DMS153 (cell line): ENCODE data around the gene GDAP2.
A peak's percentile ranks its signal among the peaks of the same experiment; 100 is the strongest.
"Not testable (repeated sequence)": the region's sequence is repeated elsewhere in the genome, so short reads cannot be mapped to it uniquely, and the experiment has no call there.

ENCODE experiments used
- DNase-seq: peaks from one replicate; lab custom pipeline; 2025; lab: John Stamatoyannopoulos, UW

Gene GDAP2, protein sequence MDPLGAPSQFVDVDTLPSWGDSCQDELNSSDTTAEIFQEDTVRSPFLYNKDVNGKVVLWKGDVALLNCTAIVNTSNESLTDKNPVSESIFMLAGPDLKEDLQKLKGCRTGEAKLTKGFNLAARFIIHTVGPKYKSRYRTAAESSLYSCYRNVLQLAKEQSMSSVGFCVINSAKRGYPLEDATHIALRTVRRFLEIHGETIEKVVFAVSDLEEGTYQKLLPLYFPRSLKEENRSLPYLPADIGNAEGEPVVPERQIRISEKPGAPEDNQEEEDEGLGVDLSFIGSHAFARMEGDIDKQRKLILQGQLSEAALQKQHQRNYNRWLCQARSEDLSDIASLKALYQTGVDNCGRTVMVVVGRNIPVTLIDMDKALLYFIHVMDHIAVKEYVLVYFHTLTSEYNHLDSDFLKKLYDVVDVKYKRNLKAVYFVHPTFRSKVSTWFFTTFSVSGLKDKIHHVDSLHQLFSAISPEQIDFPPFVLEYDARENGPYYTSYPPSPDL

GRCh38 chr1:117929343-117930172 is at the start of gene GDAP2, which contains the start of gene WDR3:
Gene GDAP2, minus strand, starts transcription at chr1:117929621. Its CDS starts 9,264 bp downstream, at chr1:117920357.
Gene WDR3, plus strand, starts transcription at chr1:117929739. Its CDS starts 3,581 bp downstream, at chr1:117933320.
- peak; percentile 96 for DNase-seq

DNA sequence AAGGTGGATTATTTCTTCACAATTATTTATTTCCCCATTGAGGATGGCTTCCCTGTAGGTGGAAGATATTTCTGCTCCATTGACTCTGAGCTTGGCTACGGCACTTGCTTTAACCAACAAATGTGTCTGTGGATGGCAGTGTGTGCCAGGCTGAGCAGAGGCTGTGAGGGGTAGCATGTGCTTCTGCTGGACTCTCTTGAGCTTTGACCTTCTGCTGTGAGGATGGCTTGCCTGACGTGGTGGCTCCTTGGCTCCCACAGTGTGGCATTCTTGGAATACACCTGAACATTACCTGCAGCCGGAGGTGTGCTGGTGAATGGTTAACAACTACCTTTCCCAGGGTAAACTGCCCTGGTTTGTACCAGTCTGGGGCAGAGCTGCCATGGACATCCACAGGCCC is 47.0 kb upstream of the GDAP2 start:
- DNase-seq = no peak

DNA sequence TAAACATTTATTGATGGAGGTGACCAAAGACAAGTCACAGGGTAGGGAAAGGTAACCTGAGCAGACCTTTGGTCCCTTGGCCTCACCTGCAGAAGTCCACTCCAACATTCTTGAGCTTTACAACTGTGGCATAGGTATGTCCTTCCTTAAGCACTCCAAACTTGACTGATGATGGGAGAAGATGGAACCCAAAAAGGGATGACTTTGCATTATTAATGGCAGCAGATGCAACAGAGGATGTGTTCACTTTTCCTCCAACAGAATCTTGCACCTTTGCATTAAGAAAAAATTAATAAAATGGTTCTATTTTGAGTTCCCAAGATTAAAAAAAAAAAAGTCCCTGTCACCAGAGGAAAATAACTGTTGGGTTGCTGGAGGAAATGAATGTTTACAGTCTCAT is 42.4 kb upstream of the GDAP2 start:
- no peak for DNase-seq

DNA sequence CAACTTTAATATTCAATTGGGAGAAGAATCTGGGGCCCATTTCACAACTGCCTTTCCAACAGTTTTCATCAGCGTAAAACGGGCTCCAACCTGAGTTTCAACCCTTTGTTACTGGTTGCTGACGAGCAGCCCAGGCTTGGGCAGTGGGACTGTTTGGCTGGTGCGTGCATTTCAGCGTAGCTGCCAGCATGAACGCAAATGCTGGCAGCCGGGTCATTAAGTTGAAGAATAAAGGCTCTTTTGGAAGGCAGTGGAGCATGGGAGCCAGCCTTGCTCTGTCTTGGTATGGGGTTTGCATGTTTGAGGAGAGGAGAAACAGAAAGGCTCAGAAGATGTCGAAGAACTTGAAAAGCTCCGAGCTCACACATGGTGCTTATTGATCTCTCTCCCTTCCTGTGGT is 40.8 kb upstream of the GDAP2 start:
- DNase-seq = no peak

DNA sequence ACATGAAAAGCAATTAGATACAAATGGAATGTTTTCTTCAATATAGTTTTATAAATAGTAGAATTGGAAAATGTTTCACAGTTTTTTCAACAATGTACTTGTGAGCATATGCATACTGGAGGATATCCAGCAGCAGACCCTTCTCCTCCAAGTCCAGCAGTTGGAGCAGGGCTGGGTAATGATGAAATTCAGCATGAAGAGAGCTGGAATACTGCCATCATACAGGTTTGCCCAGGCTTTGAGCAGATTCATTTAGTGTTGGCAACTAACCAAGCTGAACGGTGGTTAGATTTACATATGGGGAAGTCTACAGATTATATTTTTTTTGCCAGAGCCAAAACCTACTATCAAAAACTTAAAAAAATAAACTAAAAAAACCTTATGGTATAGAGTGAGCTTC is 38.5 kb upstream of the GDAP2 start:
- peak; percentile 33 for DNase-seq

DNA sequence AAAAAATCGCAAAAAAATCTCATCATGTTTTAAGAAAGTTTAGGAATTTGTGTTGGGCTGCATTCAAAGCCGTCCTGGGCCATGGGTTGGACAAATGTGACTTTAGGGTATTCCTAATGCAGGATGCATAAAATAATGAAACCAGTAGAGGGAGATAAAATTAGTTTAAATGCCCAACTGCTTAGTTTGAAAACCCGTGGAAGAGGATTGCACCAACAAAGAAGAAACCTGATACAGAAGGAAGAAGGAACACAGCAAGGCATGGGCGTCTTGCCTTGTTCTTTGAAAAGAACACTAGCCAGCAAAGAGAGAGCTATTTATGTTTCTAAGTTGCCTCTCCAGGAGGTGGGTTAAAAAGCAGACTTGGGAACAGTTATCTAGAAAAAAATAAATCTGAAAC is 38.1 kb upstream of the GDAP2 start:
- DNase-seq = no peak

GRCh38 chr1:117964290-117965038 is 35.0 kb upstream of the GDAP2 start:
- DNase-seq = no peak

- no peak for DNase-seq
Measured at GRCh38 chr1:117959364-117959763, 29.9 kb upstream of the GDAP2 start.

GRCh38 chr1:117952386-117952785 is 23.0 kb upstream of the GDAP2 start:
- no peak for DNase-seq

DNA sequence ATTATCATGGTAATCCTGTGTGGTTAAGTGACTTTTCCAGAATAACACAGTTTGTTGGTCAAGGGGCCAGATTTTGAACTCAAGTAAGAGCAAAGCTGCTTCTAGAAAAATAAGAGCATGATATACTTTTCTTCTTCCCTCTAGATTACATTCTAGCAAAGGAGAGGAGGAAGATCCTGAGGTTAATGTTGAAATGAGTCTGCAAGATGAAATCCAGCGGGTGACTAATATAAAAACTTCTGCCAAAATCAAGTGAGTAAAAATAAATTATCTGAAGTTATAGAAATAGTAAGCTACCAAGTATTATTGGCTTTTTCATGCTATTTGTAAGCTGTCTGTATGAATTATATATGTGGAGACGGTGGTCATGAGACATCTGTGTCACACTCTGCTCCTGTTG is 12.9 kb upstream of the GDAP2 start:
- no peak for DNase-seq

GRCh38 chr1:117933769-117934168 is 4.3 kb upstream of the GDAP2 start:
- DNase-seq = no peak

DNA sequence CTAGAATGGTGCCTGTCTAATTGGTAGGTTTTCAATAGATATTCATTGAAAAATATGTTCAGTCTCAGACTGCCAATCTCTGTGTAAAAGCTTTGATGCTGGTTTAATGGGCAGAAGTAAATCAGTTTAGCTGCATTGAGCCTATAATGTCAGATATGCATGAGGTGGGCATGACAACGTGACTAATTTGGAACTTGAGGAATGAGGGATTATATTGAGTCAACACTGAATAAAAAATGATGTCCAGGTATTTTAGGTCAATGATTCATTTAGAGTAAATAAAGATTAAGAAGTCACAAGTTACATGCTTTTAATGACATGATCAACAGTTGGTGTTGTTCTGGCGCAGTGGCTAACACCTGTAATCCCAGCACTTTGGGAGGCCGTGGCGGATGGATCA is 3.2 kb upstream of the GDAP2 start:
- DNase-seq = no peak

GRCh38 chr1:117930484-117930883 is 1.1 kb upstream of the GDAP2 start:
- DNase-seq = no peak

GRCh38 chr1:117930173-117930447 is 689 bp upstream of the GDAP2 start:
- no peak for DNase-seq

- DNase-seq = peak; percentile 25
Measured at GRCh38 chr1:117928881-117929342, 509 bp downstream of the GDAP2 start.

DNA sequence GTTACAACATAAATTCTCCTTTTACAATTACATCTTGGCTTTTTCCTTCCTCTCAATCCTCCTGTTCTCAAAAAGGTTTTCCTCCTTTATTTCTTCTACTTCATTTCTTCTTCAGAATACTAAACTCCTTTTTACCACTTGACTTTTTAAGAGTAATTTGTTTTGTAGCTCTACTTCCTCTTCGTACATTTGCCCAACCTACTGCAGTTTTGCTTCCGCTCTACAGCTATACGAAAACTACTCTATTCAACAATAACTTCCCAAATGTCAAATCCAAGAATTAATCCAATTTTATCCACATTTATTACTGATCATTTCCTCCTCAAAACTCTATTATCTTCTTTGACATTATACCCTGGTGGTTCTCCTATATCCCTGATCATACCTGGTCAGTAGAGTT is 3.4 kb downstream of the GDAP2 start:
- no peak for DNase-seq

GRCh38 chr1:117922717-117923116 is 6.7 kb downstream of the GDAP2 start:
- DNase-seq = not testable (repeated sequence)

DNA sequence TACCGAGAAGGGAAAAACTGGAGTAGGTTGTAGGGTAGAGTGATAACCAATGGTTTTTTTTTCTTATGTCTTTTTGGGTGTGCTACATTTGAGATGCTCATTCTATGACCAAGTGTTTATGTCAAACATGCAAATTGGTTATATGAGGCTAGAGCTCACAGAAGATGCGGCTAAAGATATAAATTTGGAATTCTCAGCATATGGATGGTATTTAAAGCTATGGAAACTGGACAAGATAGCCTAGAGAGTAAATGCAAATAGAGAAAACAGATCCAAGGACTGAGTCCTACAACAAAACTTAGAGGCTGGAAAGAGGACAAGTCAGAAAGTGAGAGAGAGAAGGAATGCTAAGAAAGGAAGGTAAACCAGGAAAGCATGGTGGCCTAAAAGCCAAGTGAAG is 7.4 kb downstream of the GDAP2 start:
- no peak for DNase-seq

GRCh38 chr1:117919376-117919775 is 10.0 kb downstream of the GDAP2 start:
- no peak for DNase-seq

GRCh38 chr1:117911051-117911450 is 18.4 kb downstream of the GDAP2 start:
- no peak for DNase-seq

DNA sequence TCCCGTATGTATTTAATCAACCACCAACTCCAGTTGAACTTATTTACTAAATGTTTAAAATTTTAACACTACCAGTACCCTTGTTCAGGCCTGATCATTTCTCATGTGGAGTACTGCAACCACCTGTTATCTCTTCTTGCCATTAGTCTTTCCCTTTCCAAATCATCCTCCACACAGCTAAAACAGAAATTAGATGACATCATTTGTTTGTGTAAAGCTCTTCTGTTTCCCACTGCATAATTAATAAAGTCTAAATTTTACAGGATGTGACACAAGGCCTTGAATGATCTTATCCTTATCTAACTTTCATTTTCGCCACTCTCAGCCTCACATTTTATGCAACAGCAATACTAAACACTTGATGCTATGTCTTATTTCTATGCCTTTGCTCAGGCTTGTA is 24.4 kb downstream of the GDAP2 start:
- no peak for DNase-seq

- DNase-seq = no peak
Measured at GRCh38 chr1:117904485-117904884, 24.9 kb downstream of the GDAP2 start.
